Gastrocnemius medialis (tissue), 4 donors: Measurements from ENCODE around the gene MLXIP. TPM values are rescaled to one million over a fixed set of nuclear protein-coding genes. Genes with fewer than 3 reads are reported as not detected.
A peak's percentile ranks its signal among the peaks of the same experiment; 100 is the strongest.

Experiments
- ATAC-seq, 2 donors: fragments of 150-250 bp; one replicate each; pipeline ENCODE4 v1.9.1; 2016
- DNase-seq, 2 donors: peaks; one replicate each; pipeline ENCODE4 v3.0.0-alpha.2; 2019
- H3K27ac ChIP-seq, 4 donors: fragments of 200-600 bp; sonication (generic); 1 replicate in 1 of 4; 2 replicates in 3 of 4; pipeline ENCODE4 v1.5.1; 2016 to 2018; ENCODE audit warnings: mild to moderate bottlenecking in 2 of 4, moderate library complexity in 1 of 4
- H3K27me3 ChIP-seq, 3 donors: fragments of 200-600 bp; sonication (generic) in 2 of 3; 1 replicate in 1 of 3; 2 replicates in 2 of 3; pipeline versions ENCODE4 v1.5.1 to v1.6.0; 2016 to 2019; ENCODE audit warnings: mild to moderate bottlenecking in 1 of 3, moderate library complexity in 1 of 3
- H3K36me3 ChIP-seq, 2 donors: fragments of 200-600 bp; sonication (generic) in 1 of 2; one replicate each; pipeline ENCODE4 v1.5.1; 2017 to 2018
- H3K4me1 ChIP-seq, 2 donors: fragments of 200-600 bp; sonication (generic) in 1 of 2; one replicate each; pipeline ENCODE4 v1.5.1; 2016 to 2017; ENCODE audit warnings: mild to moderate bottlenecking in 2 of 2
- H3K4me3 ChIP-seq, 4 donors: fragments of 200-600 bp; sonication (generic) in 3 of 4; 1 replicate in 1 of 4; 2 replicates in 3 of 4; pipeline ENCODE4 v1.5.1; 2016 to 2019; ENCODE audit warnings: mild to moderate bottlenecking in 2 of 4
- H3K9me3 ChIP-seq, 3 donors: fragments of 200-600 bp; sonication (generic) in 2 of 3; 1 replicate in 1 of 3; 2 replicates in 2 of 3; pipeline ENCODE4 v1.5.1; 2016 to 2019
- CTCF ChIP-seq, 5 experiments: fragments of 450-650 bp in 3 of 5; fragments of 200-600 bp in 2 of 5; sonication (generic) in 2 of 5; IDR thresholded peaks in 4 of 5; conservative IDR thresholded peaks in 1 of 5; 1 replicate in 4 of 5; 2 replicates in 1 of 5; pipeline ENCODE4 v1.5.1; 2016 to 2019; ENCODE audit warnings: antibody characterized with exemption in 5 of 5, mild to moderate bottlenecking in 3 of 5, moderate library complexity in 3 of 5
- POLR2A ChIP-seq, 2 donors: fragments of 450-650 bp; IDR thresholded peaks; one replicate each; pipeline ENCODE4 v1.6.1; 2017; ENCODE audit warnings: antibody characterized with exemption in 2 of 2, mild to moderate bottlenecking in 2 of 2, moderate library complexity in 2 of 2
- in situ Hi-C, 4 donors: fragments of 200-750 bp; cut with MboI; loops; one replicate each; pipeline versions ENCODE4 v1.15.0 to v1.8.0; 2017; ENCODE audit warnings: low sequenced_read_pairs in 4 of 4
- intact Hi-C: fragments of 100-400 bp; cut with DNase I; formaldehyde crosslinking; loops from one replicate; pipeline ENCODE4 v1.15.1; 2023; ENCODE audit warnings: low total_unique reads
- total RNA-seq, 4 donors: library from RNA; depleted of rRNA; stranded (reverse); fragments of >200 nt; gene quantifications; one replicate each; pipeline versions ENCODE4 v1.1.0 to v1.2.3, GENCODE V29; 2016

The MLXIP gene
- total RNA-seq, 4 donors from 2014 or later: 36.6 to 89.4 (median 79.7) TPM

GRCh38 chr12:122144885-122145284 is 66.3 kb downstream of the MLXIP start:
- H3K9me3 ChIP-seq: no peaks in the 10 kb centered on the region
- no peak overlapping the region for H3K4me3 ChIP-seq
- peak overlapping the region in 1 of 4 donors; percentile 88 for H3K27ac ChIP-seq
- in situ Hi-C loops: no loop called here
- ATAC-seq (no peak), DNase-seq (no peak)
- TF ChIP-seq CTCF (IDR thresholded peaks at IDR 0.05 in 4 of 5, conservative IDR thresholded peaks at IDR 0.05 in 1 of 5) (no peak), POLR2A (IDR thresholded peaks at IDR 0.05) (no peak)
- peaks cover 0 to 47% of the 10 kb centered on the region in 2 donors for H3K36me3 ChIP-seq
- H3K27me3 ChIP-seq: no peaks in the 10 kb centered on the region
- intact Hi-C loops: loop anchor here (5.0 kb wide), 1 partner anchor 37 kb away; the partner anchor contains the start of gene LRRC43
- peaks cover 32 to 37% of the 10 kb centered on the region in 2 donors for H3K4me1 ChIP-seq

- peaks cover 28 to 31% of the 10 kb centered on the region in 2 donors for H3K4me1 ChIP-seq
- H3K36me3 ChIP-seq: peaks cover 0 to 43% of the 10 kb centered on the region in 2 donors
- no peak overlapping the region for H3K27ac ChIP-seq
- intact Hi-C loops: no loop called here
- TF ChIP-seq CTCF (IDR thresholded peaks at IDR 0.05 in 4 of 5, conservative IDR thresholded peaks at IDR 0.05 in 1 of 5): no peak
- no peak for TF ChIP-seq POLR2A (IDR thresholded peaks at IDR 0.05)
- H3K4me3 ChIP-seq: no peak overlapping the region
- H3K9me3 ChIP-seq: no peaks in the 10 kb centered on the region
- no peaks in the 10 kb centered on the region for H3K27me3 ChIP-seq
- DNase-seq (no peak), ATAC-seq (no peak)
- in situ Hi-C loops: no loop called here
Measured at GRCh38 chr12:122145505-122146330, 67.2 kb downstream of the MLXIP start.

- H3K4me1 ChIP-seq: peaks cover 10 to 13% of the 10 kb centered on the region in 2 donors
- intact Hi-C loops (no loop called here), in situ Hi-C loops (no loop called here)
- DNase-seq (no peak), ATAC-seq (no peak)
- no peaks in the 10 kb centered on the region for H3K9me3 ChIP-seq
- no peak for TF ChIP-seq CTCF (IDR thresholded peaks at IDR 0.05 in 4 of 5, conservative IDR thresholded peaks at IDR 0.05 in 1 of 5)
- no peak for TF ChIP-seq POLR2A (IDR thresholded peaks at IDR 0.05)
- H3K36me3 ChIP-seq: peaks cover 0 to 27% of the 10 kb centered on the region in 2 donors
- H3K27ac ChIP-seq: no peak overlapping the region
- H3K27me3 ChIP-seq: no peaks in the 10 kb centered on the region
- no peak overlapping the region for H3K4me3 ChIP-seq
Measured at GRCh38 chr12:122147514-122148290, 69.1 kb downstream of the MLXIP start.

- ATAC-seq: no peak
- peaks cover 0 to 17% of the 10 kb centered on the region in 2 donors for H3K36me3 ChIP-seq
- no peak overlapping the region for H3K4me3 ChIP-seq
- no peak overlapping the region for H3K27ac ChIP-seq
- no peaks in the 10 kb centered on the region for H3K27me3 ChIP-seq
- in situ Hi-C loops: no loop called here
- no peak for DNase-seq
- intact Hi-C loops: no loop called here
- TF ChIP-seq CTCF (IDR thresholded peaks at IDR 0.05 in 4 of 5, conservative IDR thresholded peaks at IDR 0.05 in 1 of 5): no peak
- TF ChIP-seq POLR2A (IDR thresholded peaks at IDR 0.05): no peak
- H3K9me3 ChIP-seq: no peaks in the 10 kb centered on the region
- peaks cover under 1 to 4% of the 10 kb centered on the region in 2 donors for H3K4me1 ChIP-seq
Measured at GRCh38 chr12:122148657-122149056, 70.1 kb downstream of the MLXIP start.
